ENCODE results near the gene FRS3. TPM values are rescaled to one million over a fixed set of nuclear protein-coding genes. Genes with fewer than 3 reads are reported as not detected.

Gene FRS3
- total RNA-seq, 1 experiment from 2014 or later, result 2.8 TPM

DNA sequence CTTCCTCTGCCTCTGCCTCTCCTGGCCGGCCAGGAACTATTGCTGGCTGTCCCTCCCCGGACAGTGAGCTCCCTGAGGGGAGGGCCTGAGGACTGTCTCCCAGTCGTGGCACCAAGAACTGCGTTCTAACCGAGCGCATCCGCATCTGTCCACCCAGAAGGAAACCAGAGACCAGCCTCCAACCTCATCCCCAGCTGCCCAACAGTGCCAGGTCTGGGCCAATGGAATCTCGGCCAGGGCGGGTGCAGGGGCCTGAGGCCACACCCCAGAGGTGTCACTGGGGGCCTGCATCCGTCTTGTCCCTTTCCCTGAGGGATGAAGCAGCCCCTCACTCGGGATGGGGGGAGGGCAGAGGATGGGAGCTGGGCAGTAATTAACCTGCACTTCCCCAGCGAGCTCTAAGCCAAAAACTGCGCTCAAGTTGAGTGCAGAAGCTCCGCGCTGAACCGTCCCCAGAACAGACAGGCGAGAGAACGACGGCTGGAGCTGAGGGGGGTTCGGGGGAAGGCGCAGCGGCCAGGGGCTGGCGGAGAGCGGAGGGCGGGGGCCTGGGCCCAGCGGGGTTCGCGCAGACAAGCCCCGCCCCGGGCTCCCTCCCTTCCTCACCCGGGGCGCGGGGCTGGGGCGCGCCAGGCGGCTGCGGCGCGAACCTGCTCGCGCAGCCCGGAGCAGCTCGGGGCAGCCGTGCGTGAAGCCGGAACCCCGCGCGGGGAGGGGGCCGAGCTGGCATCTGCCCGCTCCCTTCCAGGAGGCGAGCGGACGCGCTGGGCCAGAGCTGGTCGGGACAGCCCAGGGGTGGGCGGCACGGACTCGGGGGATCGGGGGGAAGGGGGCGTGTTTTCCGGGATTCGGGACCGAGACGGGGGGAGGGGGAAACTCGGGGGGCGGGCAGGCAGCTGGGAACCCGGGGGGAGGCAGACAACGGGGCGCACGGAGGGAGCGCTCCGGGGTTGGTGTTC lies 45.7 kb downstream of the FRS3 start:
- peak; percentile 89 for DNase-seq (ENCODE audit: low read depth)
- in situ Hi-C loops (cut with HindIII; ENCODE audit: low pct_unique_long_range_greater_than_20kb, low sequenced_read_pairs), result no loop called here

DNA sequence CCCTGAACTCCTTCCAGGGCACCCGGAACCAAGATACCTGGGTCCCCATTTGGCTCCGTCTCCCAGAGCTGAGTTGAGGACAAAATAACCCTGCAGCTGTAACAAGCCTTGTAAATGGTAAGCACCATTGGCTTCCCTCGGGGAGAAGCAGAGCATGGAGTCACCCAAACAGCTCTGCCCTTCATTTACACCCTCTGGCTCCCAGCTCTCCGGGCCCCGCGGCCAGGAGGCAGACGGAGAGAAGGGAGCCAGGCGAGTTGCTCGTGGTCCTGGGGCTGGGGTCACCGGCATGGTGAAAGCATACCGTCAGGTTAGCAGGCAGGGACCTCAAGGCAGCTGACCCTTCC lies 46.4 kb downstream of the FRS3 start:
- DNase-seq (ENCODE audit: low read depth), result no peak
- in situ Hi-C loops (cut with HindIII; ENCODE audit: low pct_unique_long_range_greater_than_20kb, low sequenced_read_pairs), result no loop called here

DNA sequence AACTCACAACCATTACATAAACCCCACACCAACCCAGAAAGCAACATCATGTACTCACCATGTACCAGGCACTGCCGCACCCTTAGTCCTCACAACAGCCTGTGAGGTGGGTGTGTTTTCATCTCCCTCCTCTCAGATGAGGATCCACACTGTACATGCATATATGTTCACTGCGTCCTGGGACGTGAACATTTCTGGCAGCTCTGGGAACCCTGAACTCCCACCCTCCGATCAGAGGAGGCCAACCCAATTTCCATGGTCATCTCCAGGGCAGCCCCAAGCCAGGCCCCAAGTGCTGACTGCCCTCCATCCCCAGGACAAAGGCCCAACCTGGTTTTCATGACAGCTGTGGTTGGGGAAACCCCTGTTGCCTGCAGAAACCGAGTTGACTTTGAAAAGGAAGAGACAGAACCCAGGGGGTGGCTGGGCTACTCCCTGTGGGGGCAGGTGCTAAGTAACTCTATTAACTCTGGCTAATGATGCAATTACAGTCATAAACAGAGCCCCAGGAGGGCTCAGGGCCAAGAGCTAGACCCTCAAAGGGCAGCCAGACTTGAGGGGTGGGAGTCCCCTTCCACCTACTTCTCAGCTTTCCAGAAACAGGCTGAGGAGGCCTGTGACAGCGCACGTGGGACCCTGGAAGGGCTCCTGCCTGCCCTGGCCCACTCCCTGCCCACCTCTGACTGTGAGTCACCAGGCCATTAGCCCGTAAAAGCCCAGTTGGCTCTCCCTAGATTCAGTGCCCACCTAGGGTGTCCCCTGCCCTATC lies 46.9 kb downstream of the FRS3 start:
- in situ Hi-C loops (cut with HindIII; ENCODE audit: low pct_unique_long_range_greater_than_20kb, low sequenced_read_pairs), result no loop called here

DNA sequence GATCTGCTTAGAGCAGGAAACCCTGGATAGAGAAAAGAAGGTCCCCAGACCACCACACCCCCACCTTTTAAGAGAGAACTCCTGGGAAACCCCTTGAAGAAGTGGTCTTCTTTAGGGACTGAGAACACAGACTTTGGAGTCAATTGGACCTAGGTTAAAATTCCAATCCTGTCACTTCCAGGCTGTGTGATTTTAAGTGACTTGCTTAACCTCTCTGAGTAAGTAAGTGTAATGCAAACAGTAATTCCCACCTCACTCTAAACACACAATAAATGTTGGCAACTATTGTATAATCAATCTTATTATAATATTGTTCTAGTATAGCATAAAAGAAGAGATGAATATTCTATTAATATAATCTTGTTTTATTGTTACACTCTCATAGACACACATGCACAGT lies 47.6 kb downstream of the FRS3 start:
- in situ Hi-C loops (cut with HindIII; ENCODE audit: low pct_unique_long_range_greater_than_20kb, low sequenced_read_pairs), result no loop called here
- DNase-seq (ENCODE audit: low read depth), result no peak

More for the DNA sequence above, 46.9 kb downstream of the FRS3 start:
- peak; percentile 35 for DNase-seq (ENCODE audit: low read depth)

DNA sequence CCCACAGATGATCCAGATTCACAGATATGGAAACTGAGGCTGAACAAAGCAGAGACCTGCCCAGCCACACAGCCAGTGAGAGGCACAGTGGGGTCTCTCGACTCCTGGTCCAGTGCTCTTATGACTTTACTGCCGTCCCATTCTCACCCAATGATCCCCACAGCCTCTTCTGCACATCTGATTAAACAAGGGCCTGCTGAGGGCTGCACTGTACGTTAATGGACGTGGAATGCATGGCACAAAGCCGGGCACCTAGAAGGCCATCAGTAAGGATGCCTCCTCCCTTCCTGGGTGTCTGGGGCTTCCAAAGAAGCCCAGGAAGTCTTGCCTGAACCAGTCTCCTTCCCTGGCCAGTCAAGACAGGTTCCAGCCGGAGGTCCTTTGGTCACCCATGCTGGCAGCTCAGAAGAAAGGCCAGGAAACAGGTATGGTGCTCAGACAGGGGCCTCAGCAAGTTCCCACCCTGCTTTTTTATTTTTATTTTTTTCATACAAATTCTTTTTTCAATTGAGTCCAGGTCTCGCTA lies 48.1 kb downstream of the FRS3 start:
- in situ Hi-C loops (cut with HindIII; ENCODE audit: low pct_unique_long_range_greater_than_20kb, low sequenced_read_pairs), result no loop called here
- no peak for DNase-seq (ENCODE audit: low read depth)

DNA sequence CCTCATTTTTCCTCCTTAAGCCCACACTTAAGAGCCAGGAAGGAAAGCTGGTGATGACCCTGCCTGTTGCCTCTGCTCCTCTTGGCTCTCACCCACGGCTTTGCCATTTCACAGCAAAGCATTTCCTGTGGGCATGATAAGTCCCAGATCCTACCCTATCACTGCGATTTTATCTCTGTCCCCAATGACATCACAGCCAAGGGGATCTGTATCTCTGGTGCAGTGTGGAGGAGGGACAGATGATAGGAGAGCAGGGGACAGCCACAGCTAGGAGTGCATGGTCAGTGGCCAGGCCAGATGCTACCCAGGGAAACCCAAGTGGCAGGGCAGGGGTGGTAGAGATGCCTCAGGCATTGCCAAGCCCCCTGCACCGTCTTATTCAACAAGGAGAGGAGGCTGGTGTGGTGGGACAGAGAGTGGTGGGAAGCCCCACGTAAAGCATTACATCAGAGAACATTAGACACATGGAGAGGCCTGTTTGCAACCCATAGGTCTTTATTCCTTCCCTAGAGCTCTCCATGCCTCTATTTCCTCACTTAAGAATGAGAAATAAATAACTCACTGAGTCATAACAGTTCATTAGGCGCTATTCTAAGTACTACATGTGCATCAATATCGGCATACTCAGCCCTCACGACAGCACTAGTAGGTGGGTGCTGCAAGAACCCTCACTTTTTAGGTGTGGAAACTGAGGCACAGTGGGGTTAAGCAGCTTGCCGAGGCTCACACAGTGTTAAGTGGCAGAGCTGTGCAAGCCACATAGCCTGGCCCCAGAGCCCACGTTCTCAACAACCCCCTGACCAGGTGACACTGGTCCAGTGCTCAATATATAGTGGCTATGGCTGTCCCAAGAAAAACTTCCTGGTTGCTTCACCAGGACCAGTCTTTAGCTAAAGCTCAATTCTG lies 48.9 kb downstream of the FRS3 start:
- in situ Hi-C loops (cut with HindIII; ENCODE audit: low pct_unique_long_range_greater_than_20kb, low sequenced_read_pairs), result no loop called here
- no peak for DNase-seq (ENCODE audit: low read depth)

DNA sequence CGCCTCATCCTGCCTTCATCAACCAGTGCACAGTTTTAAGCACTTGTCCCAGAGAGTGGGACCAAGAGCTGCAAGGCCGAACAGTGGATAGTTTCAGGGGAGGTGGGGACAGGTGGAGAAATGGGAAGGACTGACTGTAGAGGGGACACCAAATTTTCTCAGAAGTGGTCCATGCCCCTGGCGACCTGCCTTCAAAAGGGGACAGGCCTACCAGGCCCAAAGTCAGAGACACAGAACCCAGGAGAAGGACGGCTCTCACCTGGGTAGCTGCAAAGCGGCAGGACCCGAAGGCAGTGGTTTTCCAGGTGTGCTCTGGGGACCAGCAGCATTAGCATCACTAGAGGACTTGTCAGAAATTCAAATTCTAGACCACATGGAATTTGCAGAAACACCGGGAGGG lies 50.1 kb downstream of the FRS3 start:
- in situ Hi-C loops (cut with HindIII; ENCODE audit: low pct_unique_long_range_greater_than_20kb, low sequenced_read_pairs), result no loop called here
- no peak for DNase-seq (ENCODE audit: low read depth)

DNA sequence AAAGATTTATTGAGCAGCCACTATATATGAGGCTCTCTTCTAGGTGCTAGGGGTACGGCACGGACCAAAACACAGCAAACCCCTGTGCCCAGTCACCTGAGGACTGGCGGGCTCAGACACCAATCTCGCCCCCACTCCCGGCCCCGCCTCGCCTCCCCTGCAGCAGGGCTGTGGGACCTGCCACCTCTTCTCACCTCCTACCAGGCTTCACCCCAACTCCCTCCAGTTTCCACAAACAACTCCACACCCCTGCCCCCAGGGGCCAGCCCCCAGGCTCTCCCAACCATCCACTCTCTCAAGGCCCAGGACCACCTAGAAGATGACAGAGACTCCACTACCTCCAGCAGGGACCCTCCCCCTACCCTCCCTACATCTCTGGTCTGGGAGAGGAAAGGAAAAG lies 50.7 kb downstream of the FRS3 start:
- in situ Hi-C loops (cut with HindIII; ENCODE audit: low pct_unique_long_range_greater_than_20kb, low sequenced_read_pairs), result no loop called here
- DNase-seq (ENCODE audit: low read depth), result no peak

DNA sequence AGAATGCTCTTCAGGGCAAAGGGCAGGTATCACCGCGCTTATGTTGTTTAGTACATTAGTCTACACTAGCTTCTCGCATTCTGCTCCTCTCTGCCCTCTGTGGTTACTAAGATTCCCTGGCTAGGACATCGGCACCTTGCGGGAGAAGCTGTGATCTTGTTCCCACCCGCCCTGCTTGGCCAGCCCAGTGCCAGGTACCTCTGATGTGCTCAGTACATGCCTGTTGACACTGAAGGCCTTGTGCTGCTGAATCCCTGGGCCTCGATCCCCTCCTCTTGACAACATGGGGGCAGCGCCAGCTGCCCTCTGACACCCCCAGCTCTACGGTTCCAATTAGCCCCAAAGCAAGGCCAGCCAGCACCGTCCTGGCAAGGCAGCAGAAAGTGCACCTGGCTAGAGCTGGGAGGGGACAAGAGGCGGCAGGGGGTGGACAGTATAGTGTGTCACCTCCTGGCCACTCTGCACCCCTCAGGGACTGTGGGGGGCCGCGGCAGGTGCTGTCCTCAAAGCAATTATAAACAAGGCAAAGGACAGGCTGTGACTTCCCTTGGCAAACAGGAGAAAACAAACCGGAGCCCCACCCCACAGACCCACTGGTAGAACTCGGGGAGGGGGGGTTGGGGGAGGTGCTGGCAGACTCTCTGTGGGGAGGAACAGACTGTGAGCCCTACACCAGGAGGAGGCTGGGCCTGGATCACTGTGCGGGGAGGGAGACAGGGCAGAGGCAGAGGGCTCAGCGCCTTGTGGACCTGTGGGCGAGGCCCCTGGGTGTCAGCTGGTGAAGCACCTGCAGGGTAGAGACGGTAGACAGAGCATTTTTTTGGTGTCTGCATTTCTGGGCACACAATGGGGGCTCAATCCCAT lies 51.4 kb downstream of the FRS3 start:
- in situ Hi-C loops (cut with HindIII; ENCODE audit: low pct_unique_long_range_greater_than_20kb, low sequenced_read_pairs), result no loop called here
- DNase-seq (ENCODE audit: low read depth), result no peak

DNA sequence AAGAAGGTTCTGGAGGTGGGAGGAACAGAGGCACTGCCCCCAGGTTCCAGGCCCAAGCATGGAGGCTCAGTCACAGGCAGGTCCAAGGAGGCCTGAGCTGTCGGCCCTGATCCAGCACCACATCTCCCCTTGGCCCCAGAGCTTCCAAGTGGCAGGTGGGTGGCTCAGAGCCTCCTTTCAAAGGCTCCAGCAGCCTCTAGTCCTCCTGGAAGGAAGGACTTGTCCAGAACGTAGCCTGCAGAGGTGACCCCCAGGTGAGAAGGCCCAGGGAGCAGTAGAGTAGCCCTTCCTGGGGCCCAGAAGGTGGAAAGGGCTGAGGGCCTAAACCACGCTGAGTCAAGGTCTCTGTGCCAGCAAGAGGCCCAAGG lies 52.0 kb downstream of the FRS3 start:
- in situ Hi-C loops (cut with HindIII; ENCODE audit: low pct_unique_long_range_greater_than_20kb, low sequenced_read_pairs), result no loop called here
- DNase-seq (ENCODE audit: low read depth), result no peak

DNA sequence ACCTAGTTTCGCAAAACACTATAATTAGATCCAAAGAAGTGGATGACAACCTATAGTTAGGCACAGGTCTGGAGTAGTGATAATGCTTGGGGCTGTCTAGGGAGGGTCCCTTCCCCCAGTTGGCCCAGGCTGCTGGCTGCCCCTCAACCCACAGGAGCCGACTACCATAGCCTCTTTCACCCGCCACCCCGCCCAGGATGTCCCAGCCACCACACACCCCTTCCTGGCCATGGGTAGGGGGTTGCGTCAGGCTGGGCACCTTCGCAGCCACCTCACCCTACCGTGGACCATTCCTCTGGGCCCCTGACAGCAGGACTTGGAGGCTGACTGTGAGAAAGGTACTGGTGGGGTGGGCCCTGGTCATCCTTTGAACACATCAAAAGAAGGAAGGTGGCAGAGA lies 52.8 kb downstream of the FRS3 start:
- in situ Hi-C loops (cut with HindIII; ENCODE audit: low pct_unique_long_range_greater_than_20kb, low sequenced_read_pairs), result no loop called here
- DNase-seq (ENCODE audit: low read depth), result no peak

DNA sequence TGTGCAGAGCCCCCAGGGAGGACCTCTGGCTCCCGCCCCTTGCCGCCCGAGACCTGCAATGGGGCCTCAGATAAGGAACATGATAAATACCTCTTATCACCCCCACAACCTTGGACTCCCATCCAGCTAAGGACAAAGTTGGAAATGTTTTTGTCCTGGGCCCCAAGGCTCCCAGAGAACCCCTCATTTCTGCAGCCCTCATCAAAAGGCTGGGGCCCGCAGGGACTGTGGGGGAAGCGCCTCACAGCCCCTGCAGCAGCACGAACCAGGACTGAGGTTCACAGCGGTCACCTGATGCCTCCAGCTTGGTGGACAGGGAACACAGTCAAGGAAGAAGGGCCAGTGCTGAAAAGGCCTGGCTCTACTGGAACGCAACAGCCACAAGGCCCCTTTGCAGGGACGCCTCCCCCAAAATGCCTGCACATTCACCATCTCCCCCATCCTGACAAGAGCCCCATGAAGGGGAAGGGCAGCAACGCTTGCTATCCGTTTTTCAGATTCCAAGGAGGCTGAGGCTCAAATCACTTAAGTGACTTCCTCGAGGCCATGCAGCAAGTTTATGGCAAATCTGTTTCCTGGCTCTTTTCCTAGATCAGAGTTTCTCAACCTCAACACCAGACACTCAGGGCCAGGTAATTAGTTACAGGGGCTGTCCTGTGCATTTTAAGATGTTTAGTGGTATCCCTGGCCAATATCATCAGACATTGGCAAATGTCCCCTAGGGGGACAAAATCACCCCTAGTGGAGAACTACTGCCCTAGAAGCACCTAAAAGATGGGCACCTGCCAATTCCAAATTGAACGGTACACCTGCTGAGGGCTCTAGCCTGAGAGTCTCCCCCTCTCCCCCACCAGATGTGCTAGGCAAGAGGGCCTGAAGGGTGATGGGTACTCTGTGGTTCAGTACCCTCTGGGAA lies 54.9 kb downstream of the FRS3 start:
- in situ Hi-C loops (cut with HindIII; ENCODE audit: low pct_unique_long_range_greater_than_20kb, low sequenced_read_pairs), result no loop called here
- no peak for DNase-seq (ENCODE audit: low read depth)

DNA sequence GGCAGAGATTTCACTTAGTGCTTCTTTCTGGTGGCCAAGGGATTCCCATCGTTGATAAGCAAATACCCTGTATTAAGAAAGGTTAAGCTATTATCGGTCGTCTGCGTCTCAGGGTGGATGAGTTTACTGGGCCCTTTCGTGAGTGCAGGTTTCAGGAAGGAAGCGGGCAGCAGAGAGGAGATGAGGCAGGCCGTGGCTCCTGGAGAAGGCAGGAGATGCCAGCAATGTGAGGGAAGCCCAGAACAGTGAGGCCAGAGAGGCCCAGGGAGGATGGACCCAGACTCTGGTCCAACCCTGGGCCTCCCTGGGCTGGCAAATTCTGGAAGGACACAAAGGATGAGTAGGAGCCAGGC lies 55.5 kb downstream of the FRS3 start:
- in situ Hi-C loops (cut with HindIII; ENCODE audit: low pct_unique_long_range_greater_than_20kb, low sequenced_read_pairs), result no loop called here
- no peak for DNase-seq (ENCODE audit: low read depth)

DNA sequence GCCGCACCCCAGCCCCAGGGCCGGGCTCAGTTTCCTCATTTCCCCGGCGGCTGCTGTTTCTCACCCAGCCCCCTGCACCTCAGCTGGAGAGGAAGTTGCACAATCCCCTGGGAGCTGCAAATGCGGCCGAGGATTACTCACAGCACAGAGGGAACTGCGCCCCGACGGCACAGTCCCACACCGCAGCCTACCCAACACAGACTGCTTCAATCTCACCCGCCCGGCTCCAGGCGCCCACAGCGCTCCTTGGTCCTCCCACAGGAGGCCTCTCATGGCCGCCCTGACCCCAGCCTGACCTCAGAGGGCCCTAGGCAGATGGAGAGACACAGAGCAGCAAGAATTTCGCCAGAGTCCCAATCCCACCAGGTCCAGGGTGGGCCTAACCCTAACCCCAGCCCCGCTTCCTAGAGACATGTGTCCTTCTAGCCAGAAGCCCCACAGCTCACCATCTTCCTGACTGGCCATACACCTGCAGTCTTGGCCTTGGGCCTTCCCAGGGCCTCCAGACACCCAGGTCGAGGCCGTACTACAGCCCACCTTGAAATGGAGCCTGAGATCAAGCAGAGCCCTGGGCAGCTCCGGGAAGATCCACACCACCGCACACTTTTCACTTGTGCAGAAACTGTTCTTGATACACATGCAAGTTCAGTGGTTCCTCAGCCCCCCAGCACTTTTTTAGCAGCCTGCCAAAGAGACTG lies 56.0 kb downstream of the FRS3 start:
- no peak for DNase-seq (ENCODE audit: low read depth)
- in situ Hi-C loops (cut with HindIII; ENCODE audit: low pct_unique_long_range_greater_than_20kb, low sequenced_read_pairs), result no loop called here

DNA sequence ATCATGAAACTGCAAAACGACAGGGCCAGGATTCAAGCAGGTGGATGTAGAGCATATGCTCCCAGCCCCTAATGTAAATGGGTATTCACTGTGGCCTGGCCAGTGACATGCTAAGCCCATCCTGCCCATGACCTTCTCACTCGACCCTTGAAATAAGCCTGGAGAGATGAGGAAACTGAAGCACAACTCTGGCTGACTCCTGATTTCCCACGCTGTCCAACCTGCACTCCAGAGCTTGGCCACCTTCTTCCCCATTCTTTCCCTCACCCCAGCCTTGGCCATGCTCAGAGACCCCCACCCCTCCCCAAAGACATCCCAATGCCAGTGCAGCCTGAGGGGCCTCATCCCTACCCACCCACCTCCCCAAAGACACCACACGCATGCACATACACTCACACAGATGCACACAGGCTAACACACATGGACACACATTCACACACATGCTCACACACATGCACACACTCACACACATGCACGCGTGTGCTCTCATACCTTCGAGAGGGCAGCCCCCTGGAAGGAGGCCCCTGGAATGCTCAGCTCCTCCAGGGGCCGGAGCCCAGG lies 56.7 kb downstream of the FRS3 start:
- no peak for DNase-seq (ENCODE audit: low read depth)
- in situ Hi-C loops (cut with HindIII; ENCODE audit: low pct_unique_long_range_greater_than_20kb, low sequenced_read_pairs), result no loop called here

DNA sequence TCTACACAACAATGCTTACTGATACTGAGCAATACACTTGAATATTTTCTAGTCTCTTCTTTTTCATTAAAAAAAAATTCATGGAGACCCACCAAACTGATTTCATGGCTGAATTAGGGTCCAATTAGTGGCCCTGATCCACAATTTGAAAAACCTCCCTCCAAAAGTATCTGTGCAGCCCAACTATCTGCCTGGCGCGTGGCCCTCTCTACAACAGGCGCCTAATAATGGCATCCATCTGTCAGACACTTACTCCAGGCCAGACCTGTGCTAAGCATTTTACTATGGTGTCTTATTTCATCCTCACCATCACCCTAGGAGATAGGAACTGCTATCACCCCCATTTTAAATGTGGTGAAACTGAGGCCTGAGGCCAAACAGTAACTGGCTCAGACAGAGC lies 58.3 kb downstream of the FRS3 start:
- no peak for DNase-seq (ENCODE audit: low read depth)
- in situ Hi-C loops (cut with HindIII; ENCODE audit: low pct_unique_long_range_greater_than_20kb, low sequenced_read_pairs), result no loop called here

Data from Caki2 (cell line).